Islet precursor cell (in vitro differentiated cells): ENCODE data around the gene EPHB3.

Experiments
- DNase-seq: peaks from one replicate; pipeline ENCODE4 v3.0.0-alpha.2; 2018

The EPHB3 gene

DNA sequence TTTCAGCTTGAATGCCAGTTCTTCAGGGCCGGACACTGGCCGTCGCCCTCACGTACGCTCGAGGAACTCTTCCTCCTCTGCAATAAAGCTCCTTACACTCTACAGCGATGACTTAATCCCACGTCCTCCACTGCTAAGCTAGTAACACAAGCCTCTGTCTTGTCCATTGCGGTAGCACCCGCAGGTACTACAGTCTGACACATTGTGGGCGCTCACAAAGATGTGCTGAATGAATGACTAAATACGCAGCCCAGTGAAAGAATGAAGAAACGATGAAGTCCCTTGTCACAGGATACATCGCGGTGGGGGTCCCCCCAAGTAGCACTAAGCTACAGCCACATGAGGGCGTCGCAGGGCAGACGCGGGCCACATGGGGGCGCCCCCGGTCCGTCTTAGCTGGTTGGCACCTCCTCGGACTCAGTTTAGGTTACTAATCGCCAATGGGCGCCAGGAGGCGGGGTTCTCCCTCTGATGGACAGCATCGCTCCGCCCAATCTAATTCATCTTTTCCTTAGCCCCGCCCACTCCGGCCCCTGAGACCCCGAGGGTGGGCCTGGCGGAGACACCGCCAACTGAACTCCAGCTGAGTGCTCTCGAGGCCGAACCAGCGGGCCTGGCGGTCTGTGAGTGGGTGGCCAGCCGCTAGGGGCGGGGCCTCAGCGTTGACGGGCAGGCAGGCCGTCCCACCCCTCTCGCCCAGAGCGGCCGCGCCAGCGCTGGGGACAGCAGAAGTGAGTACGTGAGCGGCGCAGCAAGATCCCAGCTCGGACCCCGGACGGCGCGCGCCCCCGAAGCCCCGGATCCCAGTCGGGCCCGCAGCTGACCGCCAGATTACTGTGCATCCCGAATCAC lies at the start of gene EPHB3:
EPHB3 (plus strand) TSS at position 725 of the 852 bp plus-strand sequence. CDS start 451 bp downstream, outside the sequence.
- peak; percentile 100 for DNase-seq

GRCh38 chr3:184512621-184513020 lies 49.0 kb upstream of the EPHB3 start:
- DNase-seq, result no peak

DNA sequence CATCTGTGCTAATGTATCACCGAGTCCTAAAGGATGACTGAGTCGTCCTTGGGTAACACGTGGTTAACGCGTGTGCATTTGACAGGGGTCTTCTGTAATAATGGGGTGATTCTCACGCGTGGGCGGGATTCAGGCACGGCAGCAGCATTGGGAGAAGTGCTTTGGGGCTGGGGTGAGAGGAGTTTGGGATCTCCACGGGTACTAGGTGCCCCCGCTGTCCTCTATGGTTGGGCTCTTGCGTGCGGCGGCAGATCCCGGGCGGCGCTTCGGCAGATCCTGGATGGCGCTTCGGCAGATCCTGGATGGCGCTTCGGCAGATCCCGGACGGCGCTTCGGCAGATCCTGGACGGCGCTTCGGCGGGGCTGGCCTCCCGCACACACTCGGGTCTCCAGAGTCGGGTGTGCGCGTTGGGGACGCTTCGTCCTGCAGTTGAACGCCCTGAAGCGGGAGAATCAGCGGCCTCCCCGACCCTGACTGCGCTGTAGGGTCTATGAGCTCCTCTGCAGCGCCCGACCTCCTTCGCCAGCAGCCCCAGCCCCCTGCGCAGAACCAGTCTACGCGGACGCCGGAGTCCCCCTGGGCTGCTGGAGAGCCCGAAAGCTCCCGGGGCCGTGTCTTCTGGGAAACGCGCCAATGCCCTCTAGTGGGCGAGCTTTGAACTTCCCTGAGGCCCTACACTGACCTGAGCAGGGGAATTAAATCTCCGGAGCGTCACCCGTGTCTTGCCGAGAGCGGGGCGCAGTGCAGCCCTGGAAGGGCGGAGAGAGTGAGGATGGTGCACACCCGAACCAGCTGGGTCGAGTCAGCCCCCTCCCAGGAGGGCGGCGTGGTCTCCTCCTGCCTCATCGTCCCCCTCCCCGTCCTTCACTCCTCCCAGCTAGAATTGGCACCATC lies 48.1 kb upstream of the EPHB3 start:
- DNase-seq, result peak; percentile 93

GRCh38 chr3:184514171-184514490 lies 47.5 kb upstream of the EPHB3 start:
- DNase-seq, result no peak

GRCh38 chr3:184523825-184524615 lies 37.6 kb upstream of the EPHB3 start:
- peak; percentile 88 for DNase-seq

- DNase-seq, result no peak
Observed at GRCh38 chr3:184524981-184525336, 36.6 kb upstream of the EPHB3 start.

DNA sequence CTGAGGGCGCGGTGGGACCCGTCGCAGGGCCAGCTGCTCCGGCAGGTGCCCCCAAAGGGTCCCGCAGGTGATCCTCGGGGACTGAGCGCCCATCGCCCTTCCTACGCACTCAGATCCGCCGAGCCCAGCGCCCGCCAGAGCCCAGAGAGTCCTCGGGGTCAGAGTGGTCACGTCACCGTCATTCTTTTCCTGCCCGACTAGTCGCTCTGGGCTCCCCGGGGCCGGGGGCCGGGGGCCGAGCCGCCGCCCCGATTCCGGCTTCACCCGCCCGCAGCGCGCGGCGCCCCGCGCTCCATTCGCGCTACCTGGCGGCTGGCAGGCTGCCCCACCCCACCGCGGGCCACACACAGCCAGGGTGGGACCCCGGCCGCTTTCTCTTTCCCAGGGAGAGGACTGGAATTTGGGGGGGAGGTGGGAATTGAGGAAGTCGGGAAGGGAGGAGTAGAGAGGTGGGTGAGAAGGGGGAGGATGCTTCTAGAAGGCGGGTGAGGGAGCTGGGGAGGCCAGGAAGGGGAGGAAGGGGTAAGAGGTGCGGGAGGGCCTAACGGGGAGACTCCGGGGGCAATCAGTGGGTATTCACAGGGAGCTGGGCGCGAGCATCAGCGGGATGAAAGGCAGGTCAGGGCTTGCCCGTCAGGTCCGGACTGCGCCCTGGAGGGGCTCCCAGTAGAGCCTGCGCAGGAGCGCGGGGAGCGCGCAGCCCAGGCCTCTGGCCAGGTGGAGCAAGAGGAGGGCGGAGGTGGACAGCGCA lies 36.1 kb upstream of the EPHB3 start:
- peak; percentile 86 for DNase-seq

GRCh38 chr3:184526088-184526433 lies 35.5 kb upstream of the EPHB3 start:
- DNase-seq, result no peak

GRCh38 chr3:184531626-184532280 lies 29.8 kb upstream of the EPHB3 start:
- no peak for DNase-seq

DNA sequence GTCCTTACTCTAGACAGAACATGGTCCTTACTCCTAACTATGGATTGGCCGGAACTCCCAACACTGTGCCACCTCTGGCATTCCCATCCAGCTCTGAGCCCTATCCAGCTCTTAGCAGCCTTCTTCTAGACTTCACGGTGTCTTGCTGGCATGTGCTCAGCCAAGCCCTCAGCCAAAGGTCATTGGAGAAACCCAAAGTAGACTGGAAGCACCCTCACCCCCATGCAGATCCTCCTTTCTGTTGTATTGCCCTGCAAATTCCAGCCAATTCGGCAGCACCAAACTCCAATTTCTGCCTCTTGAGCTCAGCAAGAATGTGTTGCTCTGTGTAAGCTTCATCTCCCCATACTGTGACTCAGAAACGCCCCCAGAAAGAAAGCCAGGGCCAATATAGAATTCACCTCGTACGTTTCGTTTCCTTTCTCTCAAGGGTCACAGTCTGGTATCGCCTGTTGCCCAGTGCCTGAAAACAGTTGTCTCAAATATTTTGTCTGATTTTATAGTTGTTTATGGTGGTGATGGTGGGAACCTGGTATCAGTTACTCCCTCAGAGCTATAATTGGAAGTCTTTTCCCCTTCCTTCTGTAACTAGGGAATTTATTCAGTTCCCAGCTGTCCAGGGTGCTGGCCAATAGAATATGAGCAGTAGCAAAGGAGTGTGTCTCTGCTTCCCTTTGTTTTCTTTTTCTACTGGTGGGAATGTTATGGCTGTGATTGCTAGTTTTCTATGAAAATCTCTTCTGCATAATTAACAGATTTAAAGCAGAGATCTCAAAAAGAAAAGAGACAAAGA lies 28.4 kb upstream of the EPHB3 start:
- DNase-seq, result no peak

- DNase-seq, result no peak
Observed at GRCh38 chr3:184537885-184538665, 23.5 kb upstream of the EPHB3 start.

- no peak for DNase-seq
Observed at GRCh38 chr3:184538666-184539431, 22.7 kb upstream of the EPHB3 start.

DNA sequence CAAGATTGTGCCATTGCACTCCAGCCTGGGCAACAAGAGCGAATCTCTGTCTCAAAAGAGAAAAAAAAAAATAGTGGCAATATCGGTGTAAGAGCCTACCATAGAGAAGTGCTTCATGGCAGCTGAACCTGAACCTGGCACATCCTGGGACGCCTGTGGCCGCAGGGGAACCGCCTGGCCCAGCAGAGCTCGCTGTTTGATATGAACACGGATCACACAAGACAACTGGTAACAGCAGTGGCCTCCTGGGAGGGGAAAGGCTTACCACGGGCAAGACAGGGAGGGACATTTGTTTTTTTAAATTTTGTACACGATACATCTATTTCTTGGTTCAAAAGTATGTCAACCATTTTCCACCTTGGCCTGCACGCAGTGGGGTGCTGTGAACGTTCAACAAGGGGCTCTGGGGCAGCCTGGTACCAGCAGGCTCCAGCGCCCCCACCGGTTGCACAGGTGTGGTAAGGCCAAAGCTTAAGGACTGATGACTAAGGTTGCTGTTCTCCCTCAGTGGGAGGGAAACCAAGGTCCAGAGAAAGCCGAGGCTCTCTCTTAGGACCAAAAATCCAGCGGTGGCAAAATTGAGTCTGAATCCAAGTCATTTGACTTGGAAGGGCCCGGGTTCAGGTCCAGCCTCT lies 21.7 kb upstream of the EPHB3 start:
- no peak for DNase-seq

DNA sequence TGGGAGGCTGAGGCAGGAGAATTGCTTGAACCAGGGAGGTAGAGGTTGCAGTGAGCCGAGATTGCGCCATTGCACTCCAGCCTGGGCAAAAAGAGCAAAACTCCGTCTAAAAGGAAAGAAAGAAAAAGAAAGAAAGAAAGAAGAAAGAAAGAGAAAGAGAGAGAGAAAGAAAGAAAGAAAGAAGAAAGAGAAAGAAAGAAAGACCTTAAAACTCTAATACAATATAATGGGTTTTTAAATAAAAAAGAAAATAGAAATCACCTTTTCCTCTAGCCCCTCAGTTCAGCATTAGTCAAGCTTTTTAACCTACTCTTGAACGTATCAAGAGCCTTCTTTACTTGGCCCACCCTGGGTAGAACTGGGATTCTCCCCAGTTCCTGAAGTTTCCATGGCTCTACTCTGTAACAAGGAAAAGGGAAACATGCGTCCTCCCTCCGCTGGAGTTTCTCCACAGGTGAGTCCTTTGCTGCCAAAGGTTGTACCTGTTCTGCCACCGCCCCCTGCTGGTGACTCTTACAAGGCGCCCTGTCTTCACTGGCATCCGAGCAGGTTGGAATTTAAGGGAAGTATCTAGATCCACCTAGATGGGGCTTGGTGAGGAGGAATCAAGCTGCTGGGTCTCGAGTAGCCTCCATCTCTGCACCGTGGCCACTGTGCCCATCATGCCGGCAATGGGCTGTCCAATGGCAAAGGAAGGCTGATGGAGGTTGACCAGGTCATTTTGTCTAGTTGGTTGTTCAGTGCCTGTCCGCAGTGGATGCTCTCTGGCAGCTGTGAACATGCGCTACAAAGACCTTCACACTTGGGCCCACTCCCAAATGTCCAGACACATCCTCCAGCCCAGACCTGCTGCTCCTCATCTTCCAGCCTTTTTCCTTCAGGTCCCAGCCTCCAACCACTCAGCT lies 20.6 kb upstream of the EPHB3 start:
- peak; percentile 92 for DNase-seq

DNA sequence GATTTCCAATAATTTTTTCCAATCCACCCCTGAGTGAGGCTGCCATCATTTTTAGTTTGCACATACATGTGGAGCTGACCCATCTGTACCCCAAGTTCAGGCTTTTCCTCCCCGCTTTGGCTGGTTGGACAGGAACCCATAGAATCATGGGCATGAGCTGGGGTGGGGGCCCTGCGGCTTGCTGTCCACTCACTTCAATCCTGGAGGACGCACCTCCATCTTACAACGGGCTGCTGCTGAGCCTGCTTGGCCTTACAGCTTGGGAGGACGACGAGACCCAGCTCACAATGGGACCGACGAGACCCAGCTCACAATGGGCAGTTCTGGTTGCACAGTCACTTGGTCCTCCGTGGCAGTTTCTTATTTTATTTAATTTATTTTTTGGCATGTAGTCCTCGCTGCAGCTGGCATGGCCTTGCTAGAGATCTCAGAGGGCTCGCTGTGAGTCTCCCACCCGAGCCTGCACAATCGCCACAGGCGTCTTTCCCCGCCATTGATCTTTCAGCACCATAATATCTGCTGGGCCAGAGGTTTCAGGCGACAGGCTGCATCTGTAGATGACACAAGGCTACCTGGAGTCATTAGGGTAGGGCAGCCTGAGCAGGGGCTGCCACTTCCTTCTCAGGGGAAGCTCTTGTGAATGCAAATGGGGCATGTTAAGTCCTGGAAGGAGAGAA lies 19.6 kb upstream of the EPHB3 start:
- DNase-seq, result no peak

GRCh38 chr3:184542577-184542976 lies 19.0 kb upstream of the EPHB3 start:
- no peak for DNase-seq

DNA sequence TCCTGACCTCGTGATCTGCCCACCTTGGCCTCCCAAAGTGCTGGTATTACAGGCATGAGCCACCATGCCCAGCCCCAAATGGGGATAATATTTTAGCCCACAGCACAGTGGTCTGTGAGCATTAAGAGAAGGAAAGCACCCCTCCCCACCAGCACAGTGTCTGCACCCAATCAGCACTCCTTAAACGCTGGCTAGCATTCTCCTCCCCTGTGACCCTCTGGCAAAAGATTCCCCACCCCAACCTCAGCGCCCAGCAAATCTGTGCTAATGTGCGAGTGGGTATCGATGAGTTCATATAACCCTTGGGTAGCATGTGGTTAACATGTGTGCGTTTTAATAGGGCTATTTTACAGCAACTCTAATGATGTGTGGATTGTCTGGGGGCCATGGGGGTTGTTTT lies 18.3 kb upstream of the EPHB3 start:
- no peak for DNase-seq
